Measurements from ENCODE around the gene AGBL2.
A peak's percentile ranks its signal among the peaks of the same experiment; 100 is the strongest.
"Not testable (repeated sequence)": the region's sequence is repeated elsewhere in the genome, so short reads cannot be mapped to it uniquely, and the experiment has no call there.

Gene AGBL2

DNA sequence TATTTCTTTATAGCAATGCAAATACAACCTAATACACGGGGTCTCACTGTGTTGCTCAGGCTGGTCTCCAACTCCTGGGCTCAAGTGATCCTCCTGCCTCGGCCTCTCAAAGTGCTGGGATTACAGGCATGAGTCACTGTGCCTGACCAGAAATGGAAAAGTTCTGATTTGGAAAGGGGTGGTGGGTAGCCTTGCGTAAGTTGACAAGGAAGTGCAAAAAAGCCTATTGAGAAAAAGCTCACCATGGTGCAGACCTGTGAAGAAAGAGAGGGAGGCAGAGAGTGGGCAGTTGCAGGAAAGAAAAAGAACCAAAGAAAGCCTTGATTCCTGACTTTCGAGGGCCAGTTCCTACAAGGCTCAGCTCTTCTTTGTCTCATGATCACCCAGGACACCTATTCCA, 27.1 kb downstream of the AGBL2 start:
- no peak for DNase-seq

- not testable (repeated sequence) for DNase-seq
Measured at GRCh38 chr11:47686704-47687103, 28.5 kb downstream of the AGBL2 start.

DNA sequence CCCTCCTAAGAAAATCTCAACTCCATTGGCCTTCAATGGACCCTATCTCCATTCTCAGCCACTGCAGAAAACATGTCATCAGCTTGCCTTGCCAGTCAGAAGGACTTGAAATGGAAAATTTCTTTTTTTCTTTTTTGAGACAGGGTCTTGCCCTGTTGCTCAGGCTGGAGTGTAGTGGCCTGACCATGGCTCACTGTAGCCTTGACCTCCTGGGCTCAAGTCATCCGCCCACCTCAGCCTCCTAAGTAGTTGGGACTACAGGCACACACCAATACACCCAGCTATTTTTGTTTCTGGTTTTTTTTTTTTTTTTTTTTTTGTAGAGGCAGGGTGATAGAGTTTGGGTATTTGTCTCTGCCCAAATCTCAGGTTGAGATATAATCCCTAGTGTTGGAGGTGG, 29.0 kb downstream of the AGBL2 start:
- no peak for DNase-seq

GRCh38 chr11:47675851-47676250, 39.3 kb downstream of the AGBL2 start:
- no peak for DNase-seq

- no peak for DNase-seq
Measured at GRCh38 chr11:47672283-47672730, 42.9 kb downstream of the AGBL2 start.

GRCh38 chr11:47669856-47670255, 45.3 kb downstream of the AGBL2 start:
- peak; percentile 24 for DNase-seq

DNA sequence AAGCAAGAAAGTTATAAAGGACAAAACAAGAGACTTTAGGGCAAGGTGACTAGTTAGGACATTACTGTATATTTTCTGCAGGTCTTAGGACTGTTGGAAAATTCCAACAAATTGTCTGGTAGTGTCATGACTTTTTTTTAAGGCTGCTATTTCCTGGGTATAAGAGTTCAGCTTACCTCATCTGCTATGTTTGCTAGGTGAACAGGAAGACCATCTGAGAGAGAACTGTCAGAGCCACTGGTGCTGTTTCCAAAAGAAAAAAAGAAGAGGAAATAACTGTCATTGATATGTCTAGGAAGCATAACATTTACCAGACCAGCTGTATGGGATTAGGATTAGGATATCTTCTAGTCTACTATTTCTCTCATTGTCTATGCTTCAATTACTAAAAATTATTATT, 46.5 kb downstream of the AGBL2 start:
- DNase-seq, result no peak

DNA sequence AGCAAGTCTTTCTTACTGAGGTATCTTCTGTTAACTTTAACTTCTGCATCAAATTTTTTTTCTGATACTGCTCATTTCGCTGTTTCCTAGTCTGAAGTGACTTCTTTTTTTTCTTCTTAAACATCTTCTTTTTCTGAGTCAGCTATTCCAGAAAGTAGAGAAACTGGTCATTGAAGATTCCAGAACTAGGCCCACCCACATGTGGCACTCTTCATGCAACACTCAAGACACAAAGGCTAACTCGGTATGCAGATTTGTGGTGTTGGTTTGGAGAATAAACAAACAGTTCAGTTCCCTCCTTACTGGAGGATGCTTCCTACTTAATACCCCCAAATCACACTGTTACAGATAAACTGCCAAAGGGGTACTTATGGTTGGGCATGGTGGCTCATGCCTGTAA, 47.6 kb downstream of the AGBL2 start:
- DNase-seq, result no peak

DNA sequence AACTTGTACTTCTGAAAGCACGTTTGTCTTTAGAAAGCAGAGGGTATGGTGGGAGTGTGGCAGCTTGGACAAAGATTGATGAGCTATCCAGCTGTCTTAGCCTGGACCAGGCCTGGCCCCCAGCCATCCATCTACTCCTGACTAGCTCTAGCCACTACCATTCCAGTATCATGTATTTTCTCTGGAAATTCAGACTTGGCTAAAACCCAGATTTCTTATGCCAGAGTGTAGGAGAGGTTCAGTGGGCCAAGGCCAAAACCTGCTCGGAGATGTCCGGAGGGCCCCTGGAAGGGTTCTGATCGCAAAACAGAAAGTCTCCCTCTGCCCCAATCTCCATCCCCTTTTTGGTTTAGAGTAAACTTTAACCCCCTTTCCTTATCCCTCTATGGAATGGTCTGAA, 48.0 kb downstream of the AGBL2 start:
- DNase-seq, result no peak

DNA sequence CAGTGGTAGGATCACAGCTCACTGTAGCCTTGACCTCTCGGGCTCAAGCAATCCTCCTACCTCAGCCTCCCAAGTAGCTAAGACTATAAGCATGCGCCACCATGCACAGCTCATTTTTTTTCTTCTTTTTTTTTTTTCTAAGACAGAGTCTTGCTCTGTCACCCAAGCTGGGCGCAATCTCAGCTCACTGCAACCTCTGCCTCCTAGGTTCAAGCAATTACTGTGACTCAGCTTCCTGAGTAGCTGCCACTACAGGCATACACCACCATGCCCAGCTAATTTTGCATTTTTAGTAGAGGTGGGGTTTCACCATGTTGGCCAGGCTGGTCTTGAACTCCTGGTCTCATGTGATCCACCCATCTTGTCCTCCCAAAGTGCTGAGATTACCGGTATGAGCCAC, 50.2 kb downstream of the AGBL2 start:
- not testable (repeated sequence) for DNase-seq

GRCh38 chr11:47661245-47661644, 53.9 kb downstream of the AGBL2 start:
- no peak for DNase-seq

GRCh38 chr11:47659276-47659675, 55.9 kb downstream of the AGBL2 start:
- DNase-seq, result no peak

GRCh38 chr11:47656260-47656885, 58.8 kb downstream of the AGBL2 start:
- DNase-seq, result peak; percentile 13

GRCh38 chr11:47651818-47652469, 63.2 kb downstream of the AGBL2 start:
- no peak for DNase-seq

GRCh38 chr11:47649276-47649675, 65.9 kb downstream of the AGBL2 start:
- no peak for DNase-seq

DNA sequence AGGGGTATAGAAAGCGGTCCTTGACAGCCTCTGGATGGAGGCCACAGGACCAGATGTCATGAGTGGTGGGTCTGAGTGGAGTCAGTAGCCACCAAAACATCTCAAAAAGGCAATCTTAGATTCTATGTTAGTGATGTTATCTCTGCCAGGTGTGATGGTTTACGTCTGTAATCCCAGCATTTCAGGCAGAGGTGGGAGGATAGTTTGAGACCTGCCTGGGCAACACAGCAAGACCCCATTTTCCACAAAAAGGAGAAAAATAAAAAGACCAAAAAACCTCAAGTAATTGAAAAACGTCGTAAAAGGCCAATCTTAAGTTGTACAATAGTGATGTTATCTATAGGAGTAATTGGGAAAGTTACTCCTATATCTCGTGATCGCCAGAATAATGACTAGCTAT, 69.2 kb downstream of the AGBL2 start:
- no peak for DNase-seq

- DNase-seq, result no peak
Measured at GRCh38 chr11:47645500-47645899, 69.7 kb downstream of the AGBL2 start.

- peak; percentile 97 for DNase-seq
Measured at GRCh38 chr11:47642099-47642855, 72.9 kb downstream of the AGBL2 start, which contains the start of gene MTCH2. Gene MTCH2, minus strand, starts transcription at chr11:47642559. Its CDS starts 94 bp downstream, at chr11:47642465.

DNA sequence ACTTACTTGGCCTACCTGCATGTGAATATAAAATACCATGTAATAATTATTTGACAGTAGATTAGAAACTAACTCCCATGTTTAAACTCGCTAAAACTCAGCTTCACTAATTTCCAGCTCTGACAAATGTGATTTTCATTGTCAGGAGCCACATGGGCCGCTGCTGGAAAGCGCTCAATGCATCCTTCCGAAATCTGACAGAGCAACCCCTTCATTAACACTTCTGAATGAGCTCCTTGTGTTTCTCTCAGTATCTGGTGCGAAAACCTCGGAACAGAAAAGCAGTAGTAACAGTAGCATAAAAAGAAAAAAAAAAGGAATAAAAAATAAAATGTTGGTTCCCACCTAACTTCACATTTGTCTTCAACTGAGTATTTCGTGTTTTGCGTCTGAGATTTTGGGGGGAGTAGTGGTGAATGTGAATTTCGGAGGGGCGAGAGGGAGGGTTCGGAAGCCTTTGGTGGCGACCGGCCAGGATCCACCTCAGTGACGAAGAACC, 73.5 kb downstream of the AGBL2 start:
- DNase-seq, result no peak

DNA sequence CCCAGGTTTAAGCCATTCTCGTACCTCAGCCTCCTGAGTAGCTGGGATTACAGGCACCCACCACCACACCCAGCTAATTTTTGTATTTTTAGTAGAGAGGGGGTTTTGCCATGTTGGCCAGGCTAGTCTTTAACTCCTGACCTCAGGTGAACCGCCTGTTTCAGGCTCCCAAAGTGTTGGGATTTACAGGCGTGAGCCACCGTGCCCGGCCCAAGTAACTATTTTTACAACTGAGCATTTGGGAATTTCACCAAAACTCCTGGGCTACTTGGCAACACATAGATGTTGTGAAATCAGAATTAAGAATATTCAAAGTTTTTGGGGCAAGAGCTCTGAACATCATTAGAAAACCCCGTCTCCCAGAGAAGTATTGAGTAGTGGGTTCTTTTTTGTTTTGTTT, 74.7 kb downstream of the AGBL2 start:
- DNase-seq, result not testable (repeated sequence)

DNA sequence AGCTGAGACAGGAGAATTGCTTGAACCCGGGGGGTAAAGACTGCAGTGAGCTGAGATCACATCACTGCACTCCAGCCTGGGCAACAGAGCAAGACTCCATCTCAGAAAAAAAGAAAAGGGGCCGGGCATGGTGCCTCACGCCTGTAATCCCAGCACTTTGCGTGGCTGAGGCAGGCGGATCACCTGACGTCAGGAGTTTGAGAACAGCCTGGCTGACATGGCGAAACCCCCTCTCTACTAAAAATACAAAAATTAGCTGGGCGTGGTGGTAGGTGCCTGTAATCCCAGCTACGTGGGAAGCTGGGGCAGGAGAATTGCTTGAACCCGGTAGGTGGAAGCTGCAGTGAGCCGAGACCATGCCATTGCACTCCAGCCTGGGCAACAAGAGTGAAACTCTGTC, 78.8 kb downstream of the AGBL2 start:
- DNase-seq, result not testable (repeated sequence)

DNA sequence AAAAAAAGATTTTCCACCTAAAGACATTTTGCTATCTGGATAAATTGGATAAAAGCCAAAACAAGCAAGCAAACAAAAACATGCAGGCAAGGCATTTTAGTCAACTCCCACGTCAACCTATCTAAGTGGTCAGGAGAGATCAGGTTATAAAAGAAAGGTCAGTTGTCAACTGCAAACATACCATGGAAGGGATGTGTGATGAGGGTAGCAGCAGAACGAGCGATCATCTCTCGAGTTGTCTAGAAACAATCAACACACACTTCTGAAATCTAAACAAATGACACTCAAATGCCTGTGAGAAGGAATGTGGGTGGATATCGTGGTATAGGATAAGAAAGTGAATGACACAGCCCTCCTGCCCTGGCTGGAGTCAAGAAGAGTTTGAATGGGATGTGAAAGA, 83.7 kb downstream of the AGBL2 start:
- DNase-seq, result no peak

DNA sequence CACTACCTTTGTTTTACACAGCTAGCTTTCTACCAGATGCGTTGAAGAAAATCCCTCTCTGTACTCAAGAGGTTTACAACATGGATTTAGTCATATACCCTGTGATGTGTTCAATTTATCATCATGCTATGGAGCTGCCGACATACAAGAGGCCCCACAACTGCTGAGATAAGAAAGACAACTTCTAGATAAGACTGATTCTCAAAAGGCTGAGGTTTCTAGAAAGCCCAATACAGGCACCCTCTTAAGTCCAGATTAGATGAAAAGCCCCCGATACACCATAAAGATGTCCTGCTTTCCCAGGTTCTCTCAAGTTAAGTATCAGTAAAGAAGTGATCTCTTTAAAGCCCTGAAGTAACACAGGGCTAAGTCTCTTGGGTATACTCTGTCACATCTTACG, 87.1 kb downstream of the AGBL2 start:
- no peak for DNase-seq

DNA sequence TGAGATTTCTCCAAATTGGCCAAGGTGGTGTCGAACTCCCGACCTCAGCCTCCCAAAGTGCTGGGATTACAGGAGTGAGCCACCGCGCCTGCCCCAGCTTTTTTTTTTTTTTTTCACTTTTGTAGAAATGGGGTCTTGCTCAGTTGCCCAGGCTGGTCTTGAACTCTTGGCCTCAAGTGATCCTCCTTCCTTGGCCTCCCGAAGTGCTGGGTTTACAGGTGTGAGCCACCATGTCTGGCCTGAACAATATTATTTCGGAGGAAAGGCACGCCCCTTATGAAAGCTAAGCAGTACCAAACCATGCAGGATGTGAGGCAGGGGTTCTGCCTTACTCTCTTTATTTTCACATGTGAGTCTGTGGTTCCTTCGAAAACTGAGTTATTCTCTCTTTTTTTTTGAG, 88.9 kb downstream of the AGBL2 start:
- no peak for DNase-seq

Measured in NCI-H2171 treated with DMSO at 0.1 percent for 48 hours (cell line).